ENCODE data around the gene SGK1.
"Not testable (repeated sequence)": the region's sequence is repeated elsewhere in the genome, so short reads cannot be mapped to it uniquely, and the experiment has no call there.

Gene SGK1

GRCh38 chr6:134235937-134236751, 81.8 kb downstream of the SGK1 start:
- no peak overlapping the region for H3K4me3 ChIP-seq (ENCODE audit: low read length)
- H3K4me1 ChIP-seq (ENCODE audit: insufficient read depth, low read length), result no peaks in the 10 kb centered on the region
- no peaks in the 10 kb centered on the region for H3K27me3 ChIP-seq (ENCODE audit: insufficient read depth, low read length)
- no peak overlapping the region for H2AFZ ChIP-seq (ENCODE audit: low read depth, low read length)
- H3K9me3 ChIP-seq (ENCODE audit: low read length), result no peaks in the 10 kb centered on the region
- H3K36me3 ChIP-seq (ENCODE audit: insufficient read depth, low read length), result no peaks in the 10 kb centered on the region

DNA sequence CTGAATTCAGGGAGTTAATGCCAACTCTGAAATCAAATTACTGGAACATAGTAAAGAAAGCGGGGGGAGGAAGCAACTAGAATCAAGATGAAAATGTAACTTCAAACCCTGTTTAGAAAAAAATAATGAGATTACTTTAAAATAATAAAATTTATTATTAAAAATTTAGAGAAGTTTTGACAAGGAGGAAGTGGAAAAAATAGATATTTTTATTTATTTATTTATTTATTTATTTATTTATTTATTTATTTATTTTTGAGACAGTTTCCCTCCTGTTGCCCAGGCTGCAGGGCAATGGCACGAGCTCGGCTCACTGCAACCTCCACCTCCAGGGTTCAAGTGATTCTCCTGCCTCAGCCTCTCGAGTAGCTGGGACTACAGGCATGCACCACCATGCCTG, 82.6 kb downstream of the SGK1 start:
- not testable (repeated sequence) for H3K4me3 ChIP-seq (ENCODE audit: low read length)

DNA sequence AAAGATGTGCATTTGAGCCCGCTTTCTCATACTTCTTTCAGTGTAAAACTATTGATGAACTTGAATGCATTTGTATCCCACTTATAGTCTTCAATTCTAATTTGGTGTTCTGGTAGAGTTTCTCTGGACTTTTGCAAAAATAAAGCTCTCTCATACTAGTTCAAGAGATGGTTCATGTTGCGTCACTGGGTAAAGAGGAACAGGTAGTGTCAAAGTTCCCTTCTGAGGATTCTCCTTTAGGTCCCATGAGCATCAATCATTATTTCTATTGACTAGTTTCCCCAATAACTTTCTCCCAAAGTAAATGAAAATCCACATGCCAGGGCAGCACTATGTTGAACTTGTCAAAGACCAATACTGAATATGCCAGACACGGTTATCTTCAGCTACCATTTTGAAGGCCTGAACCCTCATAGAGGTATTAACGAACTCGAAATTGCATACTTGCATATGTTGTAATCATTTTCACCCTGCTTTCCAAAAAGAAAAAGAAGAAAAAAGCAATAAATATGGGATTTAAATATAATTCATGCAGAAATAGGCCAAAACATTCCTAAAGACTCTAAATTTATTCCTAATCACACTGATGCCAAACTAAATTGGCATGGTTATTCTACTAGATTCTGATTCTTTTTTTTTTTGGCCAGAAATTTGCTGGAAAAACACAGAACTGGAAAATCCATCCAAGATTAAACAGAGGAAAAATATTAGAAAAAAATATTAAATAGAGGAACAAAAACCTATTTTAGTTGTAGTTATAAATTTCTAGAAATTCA, 84.5 kb downstream of the SGK1 start:
- no peaks in the 10 kb centered on the region for H3K27me3 ChIP-seq (ENCODE audit: insufficient read depth, low read length)
- H3K4me3 ChIP-seq (ENCODE audit: low read length), result no peak overlapping the region

More for the DNA sequence above, 82.6 kb downstream of the SGK1 start:
- not testable (repeated sequence) for H3K9me3 ChIP-seq (ENCODE audit: low read length); H3K4me1 ChIP-seq (ENCODE audit: insufficient read depth, low read length); H3K36me3 ChIP-seq (ENCODE audit: insufficient read depth, low read length); H2AFZ ChIP-seq (ENCODE audit: low read depth, low read length); H3K27me3 ChIP-seq (ENCODE audit: insufficient read depth, low read length)

GRCh38 chr6:134230940-134231339, 87.0 kb downstream of the SGK1 start:
- Histone ChIP-seq H3K9me3 (ENCODE audit: low read length) (no peaks in the 10 kb centered on the region), H3K4me1 (ENCODE audit: insufficient read depth, low read length) (no peaks in the 10 kb centered on the region), H3K4me3 (ENCODE audit: low read length) (no peak overlapping the region), H3K36me3 (ENCODE audit: insufficient read depth, low read length) (no peaks in the 10 kb centered on the region), H3K27me3 (ENCODE audit: insufficient read depth, low read length) (no peaks in the 10 kb centered on the region), H2AFZ (ENCODE audit: low read depth, low read length) (no peak overlapping the region)

More for the DNA sequence above, 84.5 kb downstream of the SGK1 start:
- no peaks in the 10 kb centered on the region for H3K4me1 ChIP-seq (ENCODE audit: insufficient read depth, low read length)
- H3K36me3 ChIP-seq (ENCODE audit: insufficient read depth, low read length), result no peaks in the 10 kb centered on the region
- H3K9me3 ChIP-seq (ENCODE audit: low read length), result no peaks in the 10 kb centered on the region
- no peak overlapping the region for H2AFZ ChIP-seq (ENCODE audit: low read depth, low read length)

DNA sequence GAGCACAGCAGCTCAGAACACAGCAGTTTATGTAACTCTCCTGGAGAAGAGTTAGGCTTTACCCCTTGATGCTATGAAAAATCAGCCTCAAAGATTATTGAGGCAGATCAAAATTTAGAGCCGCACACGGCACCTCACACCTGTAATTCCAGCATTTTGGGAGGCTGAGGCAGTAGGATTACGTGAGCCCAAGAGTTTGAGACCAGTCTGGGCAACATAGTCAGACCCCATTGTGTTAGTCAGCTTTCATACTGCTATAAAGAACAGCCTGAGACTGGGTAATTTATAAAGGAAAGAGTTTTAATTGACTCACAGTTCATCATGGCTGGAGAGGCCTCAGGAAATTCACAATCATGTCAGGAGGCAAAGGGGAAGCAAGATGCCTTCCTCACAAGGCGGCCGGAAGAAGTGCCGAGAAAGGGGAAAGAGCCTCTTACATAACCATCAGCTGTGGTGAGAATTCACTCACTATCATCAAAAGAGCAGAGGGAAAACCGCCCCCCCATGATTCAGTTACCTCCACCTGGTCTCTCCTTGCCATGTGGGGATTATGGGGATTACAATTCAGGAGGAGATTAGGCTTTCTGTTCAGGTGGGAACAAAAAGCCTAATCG, 87.7 kb downstream of the SGK1 start:
- no peak overlapping the region for H3K4me3 ChIP-seq (ENCODE audit: low read length)
- no peaks in the 10 kb centered on the region for H3K9me3 ChIP-seq (ENCODE audit: low read length)
- no peaks in the 10 kb centered on the region for H3K36me3 ChIP-seq (ENCODE audit: insufficient read depth, low read length)
- no peak overlapping the region for H2AFZ ChIP-seq (ENCODE audit: low read depth, low read length)
- no peaks in the 10 kb centered on the region for H3K4me1 ChIP-seq (ENCODE audit: insufficient read depth, low read length)
- H3K27me3 ChIP-seq (ENCODE audit: insufficient read depth, low read length), result no peaks in the 10 kb centered on the region

GRCh38 chr6:134229520-134229919, 88.4 kb downstream of the SGK1 start:
- no peak overlapping the region for H3K4me3 ChIP-seq (ENCODE audit: low read length)

GRCh38 chr6:134223796-134224420, 94.0 kb downstream of the SGK1 start:
- Histone ChIP-seq H3K36me3 (ENCODE audit: insufficient read depth, low read length) (no peaks in the 10 kb centered on the region), H3K9me3 (ENCODE audit: low read length) (no peaks in the 10 kb centered on the region), H3K4me1 (ENCODE audit: insufficient read depth, low read length) (no peaks in the 10 kb centered on the region), H3K4me3 (ENCODE audit: low read length) (no peak overlapping the region), H3K27me3 (ENCODE audit: insufficient read depth, low read length) (no peaks in the 10 kb centered on the region), H2AFZ (ENCODE audit: low read depth, low read length) (no peak overlapping the region)

More at GRCh38 chr6:134229520-134229919, 88.4 kb downstream of the SGK1 start:
- H2AFZ ChIP-seq (ENCODE audit: low read depth, low read length), result no peak overlapping the region
- no peaks in the 10 kb centered on the region for H3K27me3 ChIP-seq (ENCODE audit: insufficient read depth, low read length)
- H3K36me3 ChIP-seq (ENCODE audit: insufficient read depth, low read length), result no peaks in the 10 kb centered on the region
- H3K9me3 ChIP-seq (ENCODE audit: low read length), result no peaks in the 10 kb centered on the region
- no peaks in the 10 kb centered on the region for H3K4me1 ChIP-seq (ENCODE audit: insufficient read depth, low read length)

GRCh38 chr6:134221250-134221649, 96.7 kb downstream of the SGK1 start:
- Histone ChIP-seq H3K36me3 (ENCODE audit: insufficient read depth, low read length) (no peaks in the 10 kb centered on the region), H3K4me3 (ENCODE audit: low read length) (no peak overlapping the region), H3K9me3 (ENCODE audit: low read length) (no peaks in the 10 kb centered on the region), H3K4me1 (ENCODE audit: insufficient read depth, low read length) (no peaks in the 10 kb centered on the region), H2AFZ (ENCODE audit: low read depth, low read length) (no peak overlapping the region), H3K27me3 (ENCODE audit: insufficient read depth, low read length) (no peaks in the 10 kb centered on the region)

- Histone ChIP-seq H3K4me1 (ENCODE audit: insufficient read depth, low read length) (no peaks in the 10 kb centered on the region), H3K9me3 (ENCODE audit: low read length) (no peaks in the 10 kb centered on the region), H3K36me3 (ENCODE audit: insufficient read depth, low read length) (no peaks in the 10 kb centered on the region), H2AFZ (ENCODE audit: low read depth, low read length) (no peak overlapping the region), H3K4me3 (ENCODE audit: low read length) (no peak overlapping the region), H3K27me3 (ENCODE audit: insufficient read depth, low read length) (no peaks in the 10 kb centered on the region)
Observed at GRCh38 chr6:134217798-134218140, 100.1 kb downstream of the SGK1 start.

GRCh38 chr6:134217105-134217797, 100.7 kb downstream of the SGK1 start:
- Histone ChIP-seq H3K4me3 (ENCODE audit: low read length) (no peak overlapping the region), H3K27me3 (ENCODE audit: insufficient read depth, low read length) (no peaks in the 10 kb centered on the region), H3K4me1 (ENCODE audit: insufficient read depth, low read length) (no peaks in the 10 kb centered on the region), H2AFZ (ENCODE audit: low read depth, low read length) (no peak overlapping the region), H3K36me3 (ENCODE audit: insufficient read depth, low read length) (no peaks in the 10 kb centered on the region), H3K9me3 (ENCODE audit: low read length) (no peaks in the 10 kb centered on the region)

DNA sequence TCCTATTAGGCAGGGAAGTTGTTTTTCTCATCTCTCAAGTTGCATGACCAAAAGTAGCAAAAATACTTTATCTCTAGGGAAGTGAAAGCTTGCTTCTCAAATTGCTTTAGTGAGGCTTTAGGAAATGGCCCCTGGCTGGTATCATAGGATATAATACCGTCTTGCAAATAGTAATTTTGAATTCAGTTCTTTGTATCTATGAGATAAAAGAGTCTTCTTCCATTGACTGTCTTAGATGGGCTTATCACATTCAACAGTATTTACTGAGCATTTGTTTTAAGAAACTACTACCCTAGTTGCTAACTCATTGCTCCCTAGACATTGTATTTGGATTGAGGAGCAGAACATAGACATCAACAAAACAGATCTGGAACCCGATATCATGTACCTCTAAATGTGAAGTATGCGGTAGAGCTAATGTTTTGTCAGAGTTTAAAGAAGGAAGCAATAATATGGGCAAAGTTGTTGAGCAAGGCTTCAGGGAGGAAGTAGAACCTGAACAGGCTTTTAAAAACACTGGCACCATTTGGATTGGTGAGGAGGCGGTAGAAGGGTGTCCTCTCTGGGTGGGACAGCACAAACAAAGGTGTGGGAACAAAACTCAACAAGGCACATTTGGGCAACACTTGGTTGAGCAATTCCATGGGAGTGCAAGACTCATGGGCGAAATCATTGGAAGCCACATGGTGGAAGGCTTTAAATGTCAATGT, 101.5 kb downstream of the SGK1 start:
- Histone ChIP-seq H3K9me3 (ENCODE audit: low read length) (no peaks in the 10 kb centered on the region), H3K4me1 (ENCODE audit: insufficient read depth, low read length) (no peaks in the 10 kb centered on the region), H3K4me3 (ENCODE audit: low read length) (no peak overlapping the region)

GRCh38 chr6:134213410-134213809, 104.5 kb downstream of the SGK1 start:
- not testable (repeated sequence) for H3K36me3 ChIP-seq (ENCODE audit: insufficient read depth, low read length); H3K4me1 ChIP-seq (ENCODE audit: insufficient read depth, low read length); H2AFZ ChIP-seq (ENCODE audit: low read depth, low read length); H3K4me3 ChIP-seq (ENCODE audit: low read length); H3K9me3 ChIP-seq (ENCODE audit: low read length); H3K27me3 ChIP-seq (ENCODE audit: insufficient read depth, low read length)

More for the DNA sequence above, 101.5 kb downstream of the SGK1 start:
- no peaks in the 10 kb centered on the region for H3K36me3 ChIP-seq (ENCODE audit: insufficient read depth, low read length)
- no peaks in the 10 kb centered on the region for H3K27me3 ChIP-seq (ENCODE audit: insufficient read depth, low read length)
- no peak overlapping the region for H2AFZ ChIP-seq (ENCODE audit: low read depth, low read length)
